PC-3 (cell line): Measurements from ENCODE around the gene SLCO3A1.

Source experiments
- CTCF ChIP-seq: fragments of 300-600 bp; sonication (generic); conservative IDR thresholded peaks from 2 replicates; pipeline ENCODE4 v1.5.1; 2017; ENCODE audit warnings: antibody characterized with exemption, low read depth, mild to moderate bottlenecking, low read length
- EZH2 ChIP-seq: fragments of 300-600 bp; sonication (generic); IDR thresholded peaks from one replicate; pipeline ENCODE4 v1.6.1; 2017; ENCODE audit warnings: antibody characterized with exemption, mild to moderate bottlenecking, low read length; ENCODE audit not compliant: unreplicated experiment

- TF ChIP-seq EZH2 (no peak), CTCF (no peak)
Observed at GRCh38 chr15:92098869-92099268, 245.4 kb downstream of the SLCO3A1 start.
